Panc1 (cell line): ENCODE measurements around the gene CYP27A1. TPM values are rescaled to one million over a fixed set of nuclear protein-coding genes. Genes with fewer than 3 reads are reported as not detected.

Experiments
- microRNA-seq: library from miRNA; unstranded; fragments of <30 nt; microRNA quantifications from one replicate; pipeline ENCODE4 v1.1.0, GENCODE V29; 2020; ENCODE audit not compliant: unreplicated experiment
- total RNA-seq: library from RNA; stranded (reverse); gene quantifications from one replicate; pipeline ENCODE4 v1.2.1, GENCODE V29; 2021; ENCODE audit not compliant: unreplicated experiment

The CYP27A1 gene
- total RNA-seq, 1 experiment from 2014 or later, result 7.7 TPM

Small RNAs within 50 kb of the gene (microRNA-seq; reads per million reads assigned to microRNA genes)
- not detected for gene MIR9500

Other genes with a start within 250 kb of the CYP27A1 start
- gene USP37, start 213.8 kb upstream of the CYP27A1 start, total RNA-seq, result 19.2 TPM
- 73.0 TPM for gene CNOT9, start 213.3 kb upstream of the CYP27A1 start, total RNA-seq
- 12.9 TPM for gene PLCD4, start 174.2 kb upstream of the CYP27A1 start, total RNA-seq
- 31.3 TPM for gene ZNF142, start 122.5 kb upstream of the CYP27A1 start, total RNA-seq
- gene BCS1L, start 122.5 kb upstream of the CYP27A1 start, total RNA-seq, result 42.0 TPM
- gene RNF25, start 110.1 kb upstream of the CYP27A1 start, total RNA-seq, result 40.4 TPM
- 48.6 TPM for gene STK36, start 110.1 kb upstream of the CYP27A1 start, total RNA-seq
- 45.6 TPM for gene TTLL4, start 71.3 kb upstream of the CYP27A1 start, total RNA-seq
- gene PRKAG3, start 49.7 kb downstream of the CYP27A1 start, total RNA-seq, result not detected
- gene WNT6, start 77.7 kb downstream of the CYP27A1 start, total RNA-seq, result 8.1 TPM
- gene WNT10A, start 98.7 kb downstream of the CYP27A1 start, total RNA-seq, result 9.2 TPM
- gene CDK5R2, start 177.5 kb downstream of the CYP27A1 start, total RNA-seq, result 1.3 TPM
- gene FEV, start 203.0 kb downstream of the CYP27A1 start, total RNA-seq, result not detected
- not detected for gene CRYBA2, start 211.3 kb downstream of the CYP27A1 start, total RNA-seq